Middle frontal gyrus (tissue), 1 donor: ENCODE measurements around the gene ZKSCAN4.

Source experiments
- DNase-seq: peaks from one replicate; pipeline ENCODE4 v3.0.0-alpha.2; 2015; ENCODE audit warnings: low spot score; ENCODE audit errors: extremely low spot score

ZKSCAN4 gene

DNA sequence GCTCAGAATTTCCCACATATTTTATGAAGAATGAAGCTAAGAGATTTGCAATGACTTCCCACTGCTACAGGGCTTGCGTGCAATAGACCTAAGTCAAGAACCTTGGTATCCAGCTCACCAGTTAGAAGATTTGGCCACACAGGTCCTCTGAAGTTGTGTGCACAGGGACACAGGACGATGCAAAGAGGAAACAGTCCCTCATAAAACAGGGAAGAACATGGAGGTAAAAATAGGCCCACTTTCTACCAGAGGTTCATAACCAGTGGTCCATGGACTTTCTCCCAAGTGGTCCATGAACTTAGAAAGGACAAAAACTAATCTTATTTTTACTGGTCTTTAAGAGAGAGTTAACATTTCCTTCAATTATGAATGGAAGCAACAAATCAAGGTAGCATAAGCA, 1.3 kb downstream of the ZKSCAN4 start:
- no peak for DNase-seq

DNA sequence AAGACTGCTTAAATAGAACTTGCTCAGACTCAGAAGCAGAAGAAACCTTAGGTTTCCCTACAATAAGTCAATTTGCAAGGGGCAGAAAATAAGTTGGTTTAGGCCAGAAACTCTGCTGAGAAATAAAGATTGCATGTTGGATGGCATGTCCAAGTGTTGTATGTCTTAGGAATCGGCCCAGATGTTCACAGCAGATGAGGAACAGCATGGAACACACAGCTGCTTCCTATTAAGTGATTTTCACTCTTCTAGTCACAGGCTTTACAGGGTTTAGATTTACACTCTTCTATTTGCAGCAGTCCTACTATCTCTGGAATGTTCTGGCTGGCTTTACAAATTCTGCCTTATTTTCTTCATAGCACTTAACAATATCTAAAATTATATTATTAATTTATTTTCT, 3.2 kb downstream of the ZKSCAN4 start:
- DNase-seq: no peak

DNA sequence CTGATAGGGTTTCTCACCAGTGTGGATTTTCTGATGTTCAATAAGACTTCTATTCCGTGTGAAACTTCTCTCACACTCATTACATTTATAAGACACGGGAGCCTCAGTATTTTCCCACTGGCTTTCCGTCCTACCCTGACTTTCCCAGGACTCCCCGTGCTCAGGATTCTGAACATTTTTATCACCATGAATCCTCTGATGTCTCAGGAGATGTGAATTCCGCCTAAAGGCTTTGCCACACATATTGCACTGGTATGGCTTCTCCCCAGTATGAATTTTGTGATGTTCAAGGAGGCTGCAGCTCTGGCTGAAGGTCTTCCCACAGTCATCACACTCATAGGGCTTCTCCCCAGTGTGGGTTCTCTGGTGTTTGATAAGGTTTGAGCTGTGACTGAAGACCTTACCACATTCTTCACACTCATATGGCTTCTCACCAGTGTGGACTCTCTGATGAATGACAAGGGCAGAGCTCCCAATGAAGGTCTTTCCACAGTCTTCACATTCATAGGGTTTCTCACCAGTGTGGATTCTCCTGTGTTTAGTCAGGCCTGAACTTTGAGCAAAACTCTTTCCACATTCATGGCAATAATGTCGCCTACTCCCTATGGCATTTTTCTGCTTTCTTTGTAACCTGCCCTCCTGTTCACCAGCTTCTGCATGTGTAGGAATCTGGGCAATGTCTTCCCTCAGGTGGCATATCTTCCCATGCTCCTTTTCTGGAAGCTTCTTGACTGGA, 6.7 kb downstream of the ZKSCAN4 start:
- no peak for DNase-seq

DNA sequence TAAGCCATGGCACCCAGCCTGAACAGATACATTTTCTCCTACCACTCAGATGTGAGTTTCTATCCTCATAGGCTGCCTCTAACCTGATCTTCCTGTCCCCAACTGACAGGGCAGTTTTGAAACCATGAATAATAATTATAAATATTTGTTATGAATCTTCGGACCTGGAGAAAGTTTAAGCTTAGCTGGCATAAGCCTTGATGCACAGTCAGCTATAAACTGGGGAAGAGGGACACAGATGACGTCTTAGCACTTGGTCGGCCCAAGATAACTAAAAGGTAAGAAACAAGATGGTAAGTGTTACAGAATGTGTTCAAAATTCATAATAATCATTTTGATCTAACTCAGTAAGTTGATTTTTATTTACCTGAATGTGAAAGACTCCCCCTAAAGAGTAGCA, 8.1 kb downstream of the ZKSCAN4 start:
- no peak for DNase-seq

DNA sequence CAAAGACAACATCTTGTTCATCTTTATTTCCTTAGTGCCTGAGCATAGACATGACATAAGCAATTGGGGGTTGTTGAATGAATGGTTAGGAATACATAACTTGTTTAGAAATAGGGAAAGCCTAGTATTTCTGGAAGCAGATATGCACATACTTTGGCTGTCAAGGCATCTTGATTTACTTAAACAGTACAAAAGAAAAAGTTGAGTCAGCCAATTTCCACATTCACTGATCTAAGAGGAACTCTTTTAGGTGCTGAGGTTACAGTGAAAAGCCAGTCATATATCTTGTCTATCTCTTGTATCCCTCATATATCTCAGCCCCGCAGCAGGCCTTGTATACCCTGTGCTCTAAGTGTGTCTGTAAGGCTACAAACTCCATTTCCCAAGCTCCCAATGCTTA, 11.6 kb downstream of the ZKSCAN4 start:
- DNase-seq: no peak

DNA sequence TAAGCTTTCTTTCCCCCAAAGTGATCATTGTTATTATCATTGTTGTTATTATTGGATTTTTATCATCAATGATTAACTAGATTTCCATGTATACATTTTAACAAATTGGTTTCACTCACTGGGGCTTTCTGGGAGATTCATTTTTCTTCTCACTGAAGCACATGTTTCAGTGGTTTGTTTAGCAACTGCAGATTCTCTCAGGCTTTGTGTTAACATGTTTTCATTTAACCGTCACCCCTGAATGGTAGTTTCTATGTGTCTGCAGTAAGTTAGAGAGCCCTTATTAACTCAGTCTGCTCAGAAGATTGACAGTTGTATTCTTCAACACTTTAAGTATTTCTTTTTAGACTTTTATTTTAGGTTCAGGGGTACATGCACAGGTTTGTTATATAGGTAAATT, 12.4 kb downstream of the ZKSCAN4 start:
- no peak for DNase-seq

DNA sequence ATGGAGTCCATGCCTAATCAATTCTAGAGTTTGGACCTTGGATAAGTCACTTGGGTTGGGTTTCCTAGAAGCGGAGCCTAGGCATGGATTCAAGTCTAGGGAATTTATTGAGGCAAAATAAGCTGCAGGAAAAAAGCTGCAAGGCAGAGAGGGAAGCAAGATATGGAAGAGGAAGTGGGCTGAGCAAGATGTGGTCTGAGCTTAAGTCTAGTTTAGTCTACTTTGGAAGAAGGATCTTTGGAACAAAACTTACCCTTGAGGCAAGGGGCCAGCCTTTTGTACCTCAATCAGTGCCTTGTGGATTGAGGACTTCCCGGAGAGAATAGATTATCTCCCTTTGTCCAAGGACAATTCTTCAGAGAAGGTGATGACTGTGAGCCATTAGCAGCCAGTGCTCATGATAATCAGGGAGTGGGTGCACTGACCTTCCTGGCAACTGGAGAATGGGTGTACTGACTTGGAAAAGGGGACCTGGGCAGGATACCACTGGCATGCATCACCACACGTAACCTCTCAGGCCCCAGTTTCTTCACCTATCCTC, 16.1 kb downstream of the ZKSCAN4 start:
- no peak for DNase-seq

DNA sequence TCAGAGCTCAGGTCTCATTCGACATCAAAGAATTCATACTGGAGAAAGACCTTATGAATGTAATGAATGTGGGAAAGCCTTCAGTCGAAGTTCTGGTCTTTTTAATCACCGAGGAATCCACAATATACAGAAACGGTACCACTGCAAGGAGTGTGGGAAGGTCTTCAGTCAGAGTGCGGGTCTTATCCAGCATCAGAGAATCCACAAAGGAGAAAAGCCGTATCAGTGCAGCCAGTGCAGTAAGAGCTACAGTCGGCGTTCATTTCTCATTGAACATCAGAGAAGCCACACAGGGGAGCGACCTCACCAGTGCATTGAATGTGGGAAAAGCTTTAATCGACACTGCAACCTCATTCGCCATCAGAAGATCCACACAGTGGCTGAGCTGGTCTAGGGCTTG, 19.3 kb downstream of the ZKSCAN4 start:
- DNase-seq: no peak

DNA sequence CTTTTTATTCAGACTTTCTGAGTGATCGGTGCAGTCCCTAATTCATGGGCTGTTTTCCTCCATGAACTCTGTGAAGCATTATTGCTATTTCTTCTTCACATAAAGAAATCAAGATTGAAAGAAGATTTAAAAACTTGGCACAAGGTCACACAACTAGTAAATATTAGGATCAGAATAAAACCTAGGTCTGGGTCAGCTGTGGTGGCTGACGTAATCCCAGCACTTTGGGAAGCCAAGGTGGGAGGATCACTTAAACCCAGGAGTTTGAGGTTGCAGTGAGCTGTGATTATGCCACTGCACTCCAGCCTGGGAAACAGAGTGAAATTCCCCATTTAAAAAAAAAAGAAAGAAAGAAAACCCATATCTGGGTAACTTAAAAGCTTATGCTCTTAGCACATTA, 25.6 kb downstream of the ZKSCAN4 start:
- no peak for DNase-seq

DNA sequence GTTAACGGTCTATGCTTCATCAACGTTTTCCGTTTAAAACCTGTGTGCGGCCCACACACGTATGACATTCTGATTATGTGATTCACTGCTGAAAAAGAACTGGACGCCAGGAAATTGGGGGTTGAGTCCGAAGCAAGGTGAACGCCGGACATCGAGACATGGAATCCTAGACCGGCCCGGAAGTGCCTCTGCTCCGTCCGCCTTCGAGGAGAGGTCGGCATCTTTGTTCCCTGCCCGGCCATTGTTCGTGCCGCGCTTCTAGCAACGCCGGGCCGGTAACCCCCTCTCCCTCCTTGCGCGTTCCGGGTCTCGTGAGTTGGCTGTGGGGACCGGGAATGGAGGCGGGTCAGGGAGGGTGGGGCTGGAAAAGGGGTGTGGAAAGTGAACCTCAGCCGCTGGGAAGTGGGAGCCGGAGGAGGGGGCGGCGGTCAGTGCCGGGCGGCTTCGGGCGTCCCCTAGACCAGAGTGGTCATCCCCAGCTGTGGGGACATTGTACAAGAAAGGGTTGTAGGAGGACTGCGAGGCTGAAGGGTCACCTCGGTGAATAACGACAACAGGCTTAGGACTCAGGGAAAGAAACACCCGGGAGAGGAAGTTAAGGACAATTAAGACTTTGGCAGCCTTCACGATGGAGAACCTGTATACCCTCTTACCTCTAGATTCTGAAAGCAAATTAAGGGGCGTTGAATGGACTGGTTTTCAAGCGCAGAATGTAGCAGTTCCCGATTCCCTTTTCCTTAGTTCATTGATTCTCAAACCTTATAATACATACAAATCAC, 26.8 kb downstream of the ZKSCAN4 start, which contains the start of gene ZSCAN9:
Gene ZSCAN9 (plus strand): TSS at position 220 of the 779 bp plus-strand sequence. CDS start 1,810 bp downstream, outside the sequence.
- peak; percentile 39 for DNase-seq

DNA sequence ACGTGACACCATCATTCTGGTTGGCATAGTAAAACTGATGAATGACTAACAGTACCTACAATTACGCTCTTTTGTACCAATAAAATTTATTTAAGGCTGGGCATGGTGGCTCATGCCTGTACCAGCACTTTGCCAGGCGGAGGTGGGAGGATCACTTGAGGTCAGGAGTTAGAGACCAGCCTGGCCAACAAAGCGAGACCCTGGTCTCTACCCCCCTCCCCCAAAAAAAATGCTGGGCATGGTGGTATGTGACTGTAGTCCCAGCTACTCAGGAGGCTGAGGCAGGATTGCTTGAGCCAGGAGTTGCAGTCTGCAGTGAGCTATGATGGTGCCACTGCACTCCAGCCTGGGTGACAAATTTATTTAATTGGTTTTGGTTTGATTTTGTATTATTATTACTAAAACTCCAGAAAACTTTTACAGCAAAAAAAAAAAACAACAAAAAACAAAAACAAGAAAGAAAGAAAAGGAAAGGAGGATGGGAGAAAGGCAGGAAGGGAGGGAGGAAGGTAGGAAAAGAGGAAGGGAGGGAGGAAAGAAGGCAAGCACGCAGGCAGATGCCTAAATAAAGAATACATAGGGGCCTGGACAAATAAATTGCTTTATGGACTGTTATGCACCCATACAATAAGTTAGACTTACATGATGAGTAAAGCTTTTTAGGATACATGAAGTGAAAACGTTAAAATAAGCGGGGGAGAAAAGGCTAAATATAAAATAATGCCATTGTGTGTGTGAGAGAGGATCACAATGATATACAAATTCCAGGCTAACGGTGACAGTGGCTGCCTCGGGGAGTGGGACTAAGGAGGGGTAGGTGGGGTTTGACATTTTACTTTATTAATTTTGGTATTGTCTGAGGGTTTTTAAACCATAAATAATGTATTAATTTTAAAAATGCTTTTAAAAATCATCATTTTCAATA, 27.7 kb downstream of the ZKSCAN4 start:
- DNase-seq: no peak

DNA sequence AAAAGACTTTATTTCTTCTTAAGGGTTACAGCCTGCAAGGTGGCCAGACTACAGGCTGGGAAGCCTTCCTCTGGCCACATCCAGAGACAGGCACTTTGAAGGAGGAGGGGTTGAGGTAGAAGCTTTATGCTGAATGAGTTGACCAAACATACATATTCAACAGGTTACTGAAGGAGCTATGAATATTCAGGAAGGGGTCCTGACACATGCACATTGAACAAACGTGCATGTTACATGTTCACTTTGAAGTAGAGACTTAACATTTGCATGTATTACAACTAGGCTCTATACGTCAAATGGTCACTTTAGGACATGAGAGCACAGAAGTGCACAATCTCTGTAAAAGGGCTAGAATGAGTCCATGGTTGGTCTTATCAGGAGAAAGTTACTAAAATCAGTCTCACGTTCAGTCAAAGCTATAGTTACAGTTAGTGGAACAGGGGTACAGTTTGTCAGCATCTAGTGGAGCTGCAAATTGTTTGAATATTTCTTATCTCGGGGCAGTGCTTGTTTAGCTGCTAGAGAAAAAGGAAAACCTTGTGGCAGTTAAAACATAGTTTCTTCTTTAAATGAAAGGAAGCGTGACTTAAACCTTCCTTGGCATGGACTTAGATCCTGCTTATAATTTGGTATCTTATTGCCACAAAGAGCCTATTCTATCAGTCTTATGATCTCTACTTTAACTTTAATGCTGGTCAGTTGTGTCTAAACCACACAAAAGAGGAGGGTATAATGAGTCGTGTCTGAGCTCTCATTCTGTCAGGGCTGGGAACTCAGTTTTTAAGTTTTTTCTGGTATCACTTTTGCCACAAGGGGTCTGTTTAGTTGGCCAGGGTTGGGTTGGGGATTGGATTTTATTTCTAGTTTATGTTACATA, 31.6 kb downstream of the ZKSCAN4 start:
- DNase-seq: no peak

DNA sequence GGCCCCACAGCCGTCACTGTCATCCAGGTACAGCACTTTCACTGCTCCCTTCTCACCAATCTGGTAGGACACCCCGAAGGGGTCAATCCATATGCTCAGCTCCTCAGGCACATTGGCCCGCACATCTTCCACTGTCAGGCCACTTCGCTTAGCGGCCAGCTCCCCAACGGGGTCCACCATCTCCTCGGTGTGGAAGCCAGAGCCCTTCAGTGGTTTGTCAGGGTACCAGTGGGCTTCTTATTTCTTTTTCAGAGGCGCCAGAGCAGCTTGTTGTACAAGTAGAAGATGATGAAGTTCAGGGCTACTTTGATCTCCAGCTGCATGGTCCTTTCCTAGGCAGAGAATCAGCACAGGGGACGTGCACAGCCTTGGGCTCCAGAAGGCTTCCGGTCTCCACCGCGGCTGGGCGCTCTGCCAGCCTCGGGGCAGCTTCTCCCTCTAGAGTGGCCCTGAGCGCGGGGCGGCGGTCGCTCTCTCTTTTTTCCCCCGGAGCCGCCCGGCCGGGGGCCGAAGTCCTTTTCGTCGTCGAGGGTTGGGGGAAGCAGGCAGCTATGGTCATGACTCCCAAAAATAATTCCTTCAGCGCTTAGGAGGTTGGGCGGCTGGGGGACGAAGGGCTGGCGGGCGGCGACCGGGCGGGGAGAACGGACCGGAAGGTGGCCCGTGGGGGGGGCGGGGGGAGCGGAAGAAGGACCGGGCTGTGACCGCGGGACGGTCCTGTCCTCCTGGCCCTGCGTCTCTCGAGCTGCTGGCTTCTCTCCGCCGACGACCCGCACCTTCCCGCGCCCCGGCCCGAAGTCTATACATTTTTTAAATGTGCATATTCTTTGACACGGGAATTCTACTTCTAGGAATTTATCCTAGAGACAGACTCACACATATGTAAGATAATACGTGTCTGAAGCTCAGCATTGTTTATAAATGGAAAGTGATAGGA, 33.5 kb downstream of the ZKSCAN4 start:
- DNase-seq: no peak

DNA sequence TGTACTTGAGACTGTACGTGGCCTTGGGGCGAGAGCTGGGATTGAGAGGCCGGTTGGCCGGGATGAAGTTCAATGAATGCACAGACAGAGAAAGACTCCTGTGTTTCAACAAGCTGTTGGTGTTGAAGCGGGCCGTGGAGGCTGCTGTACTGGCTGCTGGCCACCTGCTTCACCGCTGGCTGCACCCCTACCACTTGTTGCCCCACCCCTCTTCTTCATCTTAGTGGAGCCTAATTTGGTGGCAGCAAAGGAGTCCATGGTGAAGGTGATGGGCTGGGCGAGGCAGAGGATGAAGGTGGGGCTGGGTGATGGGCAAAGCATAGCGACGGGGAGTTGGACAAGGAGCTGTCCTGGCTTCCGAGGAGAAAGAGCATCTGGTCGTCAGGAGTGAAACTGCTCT, 34.2 kb downstream of the ZKSCAN4 start:
- DNase-seq: no peak

DNA sequence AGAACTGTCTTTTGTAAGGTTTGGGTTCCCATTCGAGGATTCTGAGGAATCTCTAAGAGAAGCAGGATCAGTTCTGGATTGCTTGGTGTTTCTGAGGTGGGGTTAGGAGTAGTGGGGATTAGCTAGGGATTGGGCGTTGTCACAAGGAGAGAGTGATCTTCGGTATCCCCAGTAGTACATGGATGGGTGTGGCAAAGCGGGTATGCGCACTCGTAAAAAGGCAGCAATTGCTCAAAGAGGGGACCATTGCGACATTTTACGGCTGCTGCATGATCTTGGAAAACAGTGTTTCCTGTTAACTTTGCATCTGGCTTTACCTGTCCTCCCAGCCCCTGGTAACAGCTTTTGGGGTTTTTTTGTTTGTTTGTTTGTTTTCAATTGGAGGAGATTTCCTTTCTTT, 36.6 kb downstream of the ZKSCAN4 start:
- no peak for DNase-seq

DNA sequence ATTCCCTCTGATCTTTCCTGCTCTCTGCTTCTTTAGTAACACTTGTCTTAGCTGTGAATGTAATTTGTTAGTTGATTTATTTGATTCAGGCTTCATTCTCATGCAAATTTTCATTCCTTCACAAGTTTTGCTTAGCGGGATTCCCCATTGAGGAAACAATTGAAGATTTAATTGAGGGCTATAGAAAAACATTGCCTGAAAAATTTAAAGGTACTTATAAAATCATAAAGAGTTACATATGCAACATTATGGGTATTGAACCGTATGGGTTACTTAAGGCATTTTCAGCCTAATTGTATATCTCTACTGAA, 38.9 kb downstream of the ZKSCAN4 start:
- no peak for DNase-seq

DNA sequence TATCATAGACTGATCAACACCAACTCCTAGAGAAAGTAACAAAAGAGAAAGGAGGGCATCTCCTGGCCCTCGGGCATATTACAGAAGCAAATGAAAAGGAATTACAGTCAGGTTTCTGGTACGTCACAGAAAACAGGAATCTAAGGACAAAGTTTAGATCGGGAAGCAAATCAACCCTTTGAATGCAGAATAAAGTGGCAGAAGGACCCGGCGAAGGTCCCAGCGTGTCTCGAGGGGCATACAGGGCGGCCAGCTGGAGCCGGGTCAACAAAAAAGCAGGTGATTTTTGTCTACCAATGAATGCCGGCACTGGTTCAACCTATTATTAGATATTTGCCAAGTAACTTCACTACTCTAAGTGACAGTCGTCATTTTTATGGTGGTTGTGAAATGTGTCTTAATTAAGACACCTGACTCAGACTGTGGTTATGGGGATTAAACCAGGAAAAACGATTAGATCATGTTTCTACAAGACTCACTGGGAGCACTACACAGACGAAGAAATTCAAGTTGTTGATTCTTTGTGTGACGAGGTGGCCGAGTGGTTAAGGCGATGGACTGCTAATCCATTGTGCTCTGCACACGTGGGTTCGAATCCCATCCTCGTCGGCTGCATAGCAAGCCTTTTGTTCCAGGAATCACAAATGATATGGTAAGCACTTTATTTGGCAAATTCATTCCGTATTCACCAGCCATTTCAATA, 39.4 kb downstream of the ZKSCAN4 start:
- no peak for DNase-seq

DNA sequence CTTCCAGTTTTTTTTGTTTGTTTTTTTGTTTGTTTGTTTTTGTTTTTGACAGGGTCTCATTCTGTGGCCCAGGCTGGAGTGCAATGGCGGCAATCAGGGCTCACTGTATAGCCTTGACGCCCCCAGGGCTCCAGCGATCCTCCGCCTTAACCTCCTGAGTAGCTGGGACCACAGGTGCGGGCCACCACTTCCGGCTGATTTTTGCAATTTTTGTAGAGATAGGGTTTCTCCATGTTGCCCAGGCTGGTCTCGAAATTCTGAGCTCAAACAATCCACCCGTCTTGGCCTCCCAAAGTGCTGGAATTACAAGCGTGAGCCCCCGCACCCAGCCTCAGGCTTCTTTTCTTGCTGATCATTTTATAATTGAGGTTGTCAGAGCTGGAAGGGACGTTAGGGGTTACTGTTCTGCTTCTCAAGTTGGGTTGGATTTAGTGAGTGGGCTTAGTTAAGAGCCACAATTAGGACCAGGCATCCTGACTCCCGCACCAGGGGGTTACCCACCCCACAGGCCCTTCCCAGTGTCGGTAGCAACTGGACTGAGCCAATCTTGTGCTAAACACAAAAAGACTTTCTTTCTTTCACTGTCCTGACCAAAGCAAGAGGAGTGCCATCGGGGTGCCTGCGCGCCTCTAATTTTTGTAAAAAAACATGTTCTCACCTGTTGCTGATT, 40.1 kb downstream of the ZKSCAN4 start:
- no peak for DNase-seq
